SH-SY5Y (cell line): ENCODE measurements around the gene BECN2.

Experiments used
- GATA2 ChIP-seq: IDR thresholded peaks from 2 replicates; pipeline ENCODE4 v1.6.1; 2011; ENCODE audit warnings: mild to moderate bottlenecking, low read depth, low read length
- GATA3 ChIP-seq: IDR thresholded peaks from 2 replicates; pipeline ENCODE4 v1.6.1; 2011; ENCODE audit warnings: low read depth, mild to moderate bottlenecking, low read length, moderate library complexity

DNA sequence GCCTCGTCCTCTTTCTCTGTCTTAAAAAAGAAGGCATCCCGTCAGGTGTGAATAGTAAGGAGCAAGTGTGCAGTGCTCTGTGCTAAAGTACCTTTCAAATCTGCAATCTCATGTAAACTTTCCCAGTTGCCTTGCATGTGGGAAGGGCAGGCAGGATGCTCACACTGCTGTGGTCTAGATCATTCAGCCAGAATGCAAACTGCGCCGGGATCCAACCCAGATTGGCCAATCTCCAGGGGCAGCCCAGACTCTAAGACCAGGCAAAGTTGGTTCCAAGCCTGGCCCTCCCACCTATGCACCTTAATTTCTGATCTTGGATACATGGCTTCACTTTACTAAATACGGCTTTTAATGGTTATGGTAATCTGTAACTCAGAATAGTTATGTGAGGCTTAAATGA lies 44.5 kb downstream of the BECN2 start:
- TF ChIP-seq GATA3 = no peak
- TF ChIP-seq GATA2 = no peak
